CD4-positive, alpha-beta T cell treated with Interleukin-6 at 100 ng/mL for 8 hours (primary cell): ENCODE data around the gene QRFP.
"Not testable (repeated sequence)": the region's sequence is repeated elsewhere in the genome, so short reads cannot be mapped to it uniquely, and the experiment has no call there.

Experiments
- DNase-seq: peaks from one replicate; pipeline ENCODE4 v3.0.0-alpha.2; 2020; ENCODE audit warnings: mixed read lengths, low spot score

QRFP gene

GRCh38 chr9:130919559-130920145 is 23.0 kb upstream of the QRFP start:
- DNase-seq = no peak

- no peak for DNase-seq
These were observed 22.4 kb upstream of the QRFP start for GRCh38 chr9:130918826-130919558.

DNA sequence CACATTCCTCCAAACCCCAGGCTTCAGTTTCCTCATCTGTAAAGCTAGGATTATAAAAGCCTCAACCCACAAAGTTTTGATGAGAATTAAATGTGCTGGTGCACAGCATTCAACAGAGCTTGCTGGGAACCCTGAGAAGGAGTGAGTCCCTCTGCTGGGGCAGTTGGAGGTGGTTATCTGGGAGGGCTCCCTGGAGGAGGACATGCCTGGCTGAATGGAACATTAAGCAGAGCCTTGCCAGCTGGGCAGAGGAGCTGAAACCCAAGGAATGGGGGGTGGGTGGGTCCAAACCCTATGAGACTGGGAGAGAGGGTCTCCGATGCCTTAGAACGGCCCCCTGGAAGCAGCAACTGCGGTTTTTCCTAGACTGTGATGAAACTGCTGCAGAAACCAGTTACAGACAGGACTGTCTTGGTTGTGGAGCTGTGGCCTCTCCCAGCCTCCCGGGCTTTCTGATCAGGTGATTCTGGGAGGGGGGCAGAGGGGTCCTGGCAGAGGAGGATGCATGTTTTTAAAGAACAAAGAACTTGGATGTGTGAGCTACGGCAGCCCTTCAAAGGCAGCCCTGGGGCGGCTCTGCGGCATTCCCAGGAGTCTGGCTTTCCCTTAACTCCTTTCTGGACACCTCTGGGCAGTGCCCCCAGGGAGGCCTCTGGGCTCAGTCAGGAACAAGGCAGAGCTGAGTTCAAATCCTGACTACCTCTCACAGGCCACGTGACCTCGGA is 21.7 kb upstream of the QRFP start:
- DNase-seq = no peak

- DNase-seq = no peak
These were observed 20.8 kb upstream of the QRFP start for GRCh38 chr9:130917168-130917960.

- DNase-seq = no peak
These were observed 18.5 kb upstream of the QRFP start for GRCh38 chr9:130915096-130915447.

GRCh38 chr9:130914417-130915095 is 17.9 kb upstream of the QRFP start:
- DNase-seq = no peak

DNA sequence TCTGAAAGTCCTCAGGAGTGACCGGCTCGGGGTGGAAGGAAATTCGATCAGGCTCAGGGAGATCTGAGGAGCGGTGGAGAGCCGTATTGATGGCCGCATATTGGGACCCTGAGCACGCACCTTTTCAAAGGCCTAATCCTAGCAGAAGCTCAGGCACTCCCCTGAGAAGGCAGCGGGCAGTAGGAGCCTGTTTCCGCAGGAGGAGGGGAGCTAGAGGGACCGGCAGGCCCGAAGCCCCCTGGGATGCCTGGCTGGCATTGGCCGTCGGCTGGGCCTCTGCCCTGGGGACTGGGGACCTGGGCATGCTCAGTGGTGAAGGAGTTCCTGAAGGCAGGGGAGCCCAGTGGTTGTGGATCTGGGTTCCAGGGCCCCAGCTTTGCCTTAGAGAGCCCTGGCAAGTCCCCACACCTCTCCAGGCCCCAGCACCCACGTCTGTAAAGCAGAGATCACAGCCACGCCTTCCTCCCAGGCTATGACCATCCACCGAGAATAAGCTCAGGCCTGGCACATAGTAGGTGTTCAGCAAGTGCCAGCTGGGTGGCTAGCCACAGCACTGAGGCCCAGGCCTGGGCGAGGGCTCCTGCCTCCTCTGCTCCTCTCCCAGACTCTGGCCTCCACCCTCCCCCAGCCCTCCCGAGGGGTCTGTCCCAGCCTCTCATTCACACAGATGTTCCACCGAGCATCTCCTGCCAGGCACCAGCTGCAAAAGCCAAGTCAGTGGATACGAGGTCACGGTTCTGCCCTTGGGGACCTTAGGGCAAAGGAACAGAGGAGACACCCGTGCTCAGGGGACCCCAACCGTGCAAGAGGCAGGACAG is 17.2 kb upstream of the QRFP start:
- DNase-seq = no peak

GRCh38 chr9:130912932-130913598 is 16.5 kb upstream of the QRFP start:
- DNase-seq = no peak

- DNase-seq = no peak
These were observed 14.8 kb upstream of the QRFP start for GRCh38 chr9:130911254-130912049.

DNA sequence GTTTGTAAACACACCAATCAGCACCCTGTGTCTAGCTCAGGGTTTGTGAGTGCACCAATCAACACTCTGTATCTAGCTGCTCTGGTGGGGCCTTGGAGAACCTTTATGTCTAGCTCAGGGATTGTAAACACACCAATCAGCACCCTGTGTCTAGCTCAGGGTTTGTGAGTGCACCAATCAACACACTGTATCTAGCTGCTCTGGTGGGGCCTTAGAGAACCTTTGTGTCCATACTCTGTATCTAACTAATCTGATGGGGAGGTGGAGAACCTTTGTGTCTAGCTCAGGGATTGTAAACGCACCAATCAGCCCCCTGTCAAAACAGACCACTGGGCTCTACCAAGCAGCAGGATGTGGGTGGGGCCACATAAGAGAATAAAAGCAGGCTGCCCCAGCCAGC is 14.1 kb upstream of the QRFP start:
- not testable (repeated sequence) for DNase-seq

DNA sequence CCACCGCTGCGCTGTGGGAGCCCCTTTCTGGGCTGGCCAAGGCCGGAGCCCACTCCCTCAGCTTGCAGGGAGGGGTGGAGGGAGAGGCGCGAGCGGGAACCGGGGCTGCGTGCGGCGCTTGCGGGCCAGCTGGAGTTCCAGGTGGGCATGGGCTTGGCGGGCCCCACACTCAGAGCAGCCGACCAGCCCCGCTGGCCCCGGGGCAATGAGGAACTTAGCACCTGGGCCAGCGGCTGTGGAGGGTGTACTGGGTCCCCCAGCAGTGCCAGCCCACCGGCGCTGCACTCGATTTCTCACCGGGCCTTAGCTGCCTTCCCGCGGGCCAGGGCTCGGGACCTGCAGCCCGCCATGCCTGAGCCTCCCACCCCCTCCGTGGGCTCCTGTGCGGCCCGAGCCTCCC is 13.4 kb upstream of the QRFP start:
- DNase-seq = not testable (repeated sequence)

DNA sequence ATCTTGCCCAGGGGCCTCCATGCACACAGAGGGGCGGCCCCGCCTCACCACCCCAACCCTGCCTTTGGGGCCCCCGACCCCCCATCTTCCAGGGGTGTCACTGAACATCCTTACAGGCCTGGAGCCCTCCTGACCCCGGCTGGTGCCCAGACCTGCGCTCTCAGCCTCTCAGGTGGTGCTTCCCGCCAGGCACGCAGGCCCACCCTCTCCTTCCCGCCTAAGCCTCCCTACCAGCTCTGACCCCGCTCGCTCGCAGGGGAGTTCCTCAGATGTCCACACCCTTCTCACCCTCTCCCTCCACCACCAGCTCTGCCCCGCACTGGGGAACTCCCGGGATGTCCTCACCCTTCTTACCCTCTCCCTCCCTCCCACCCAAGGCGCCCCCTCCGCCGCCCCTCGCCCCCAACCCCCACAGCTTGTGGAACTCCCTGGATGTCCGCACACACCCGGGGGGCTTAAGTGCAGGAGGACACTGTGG is 12.3 kb upstream of the QRFP start:
- no peak for DNase-seq

GRCh38 chr9:130908146-130908877 is 11.7 kb upstream of the QRFP start:
- no peak for DNase-seq

DNA sequence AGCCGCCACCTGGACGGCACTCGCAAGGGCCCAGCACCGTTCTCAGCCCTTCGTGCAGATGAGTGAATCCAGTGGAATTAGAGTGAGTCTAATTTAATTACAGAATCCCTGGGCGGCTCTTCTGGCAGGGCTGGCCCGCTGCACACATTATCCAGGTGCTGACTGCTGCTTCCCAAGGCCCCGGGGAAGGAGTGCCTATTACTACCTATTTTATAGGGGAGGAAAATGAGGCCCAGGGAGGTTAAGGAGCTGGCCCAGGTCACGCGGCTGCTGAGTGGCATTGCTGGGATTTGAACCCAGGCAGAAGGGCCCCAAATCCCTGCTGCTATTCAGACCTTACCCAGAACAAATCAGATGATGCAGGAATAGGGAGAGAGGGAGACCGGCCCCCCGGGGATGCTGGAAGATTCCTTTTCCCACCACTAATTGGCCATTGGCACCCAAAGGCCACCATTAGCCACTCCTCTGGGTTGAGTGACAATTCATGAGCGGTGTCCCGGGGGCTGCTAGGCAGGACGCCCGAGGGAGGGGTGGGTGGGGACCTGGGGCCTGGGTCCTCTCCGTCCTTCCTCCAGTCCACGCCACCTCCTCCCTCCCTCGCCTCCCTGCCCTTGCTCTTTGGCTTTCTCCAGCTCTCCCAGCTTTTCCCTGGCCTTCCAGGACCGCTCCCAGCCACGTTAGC is 10.3 kb upstream of the QRFP start:
- DNase-seq = no peak

GRCh38 chr9:130905902-130906734 is 9.5 kb upstream of the QRFP start:
- DNase-seq = no peak

DNA sequence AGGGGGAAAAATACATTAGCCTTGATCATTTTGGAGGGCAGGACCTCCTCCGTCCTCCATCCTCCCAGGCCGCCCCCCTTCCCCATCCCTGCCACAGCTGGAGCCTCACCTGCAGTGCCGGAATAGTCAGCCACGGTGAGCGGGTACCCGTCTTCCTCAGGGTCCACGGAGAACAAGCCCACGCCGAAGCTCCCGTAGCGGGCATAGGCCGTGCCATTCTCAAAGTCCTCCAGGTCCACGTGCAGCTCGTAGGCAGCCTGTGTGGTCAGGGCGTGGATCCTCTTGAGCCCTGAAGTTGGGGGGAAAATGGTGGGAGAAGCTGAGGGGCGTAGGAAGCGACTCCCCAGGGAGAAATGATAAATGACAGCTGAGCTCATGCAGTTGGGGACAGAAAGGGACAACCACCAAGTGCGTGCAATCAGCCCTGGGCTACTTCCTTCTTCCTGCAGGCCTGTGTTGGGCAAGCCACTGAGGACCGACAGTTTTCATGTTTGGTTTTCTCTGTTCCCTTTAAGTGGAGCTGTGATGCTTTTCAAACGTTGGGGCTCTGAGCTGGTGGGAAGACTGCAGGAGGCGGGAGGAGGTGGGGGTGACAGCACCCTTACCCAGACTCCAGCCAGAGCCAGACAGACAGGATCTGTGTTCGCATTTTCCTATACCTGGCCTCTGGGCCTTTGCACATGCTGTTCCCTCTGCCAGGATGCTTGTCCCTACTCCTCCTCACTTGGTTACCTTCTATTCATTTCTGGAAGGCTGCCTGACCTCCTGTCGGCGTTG is 8.7 kb upstream of the QRFP start:
- DNase-seq = no peak
